ENCODE data around the gene RLBP1. TPM values are rescaled to one million over a fixed set of nuclear protein-coding genes. Genes with fewer than 3 reads are reported as not detected.

The RLBP1 gene
- total RNA-seq, 1 experiment from 2014 or later, result not detected

DNA sequence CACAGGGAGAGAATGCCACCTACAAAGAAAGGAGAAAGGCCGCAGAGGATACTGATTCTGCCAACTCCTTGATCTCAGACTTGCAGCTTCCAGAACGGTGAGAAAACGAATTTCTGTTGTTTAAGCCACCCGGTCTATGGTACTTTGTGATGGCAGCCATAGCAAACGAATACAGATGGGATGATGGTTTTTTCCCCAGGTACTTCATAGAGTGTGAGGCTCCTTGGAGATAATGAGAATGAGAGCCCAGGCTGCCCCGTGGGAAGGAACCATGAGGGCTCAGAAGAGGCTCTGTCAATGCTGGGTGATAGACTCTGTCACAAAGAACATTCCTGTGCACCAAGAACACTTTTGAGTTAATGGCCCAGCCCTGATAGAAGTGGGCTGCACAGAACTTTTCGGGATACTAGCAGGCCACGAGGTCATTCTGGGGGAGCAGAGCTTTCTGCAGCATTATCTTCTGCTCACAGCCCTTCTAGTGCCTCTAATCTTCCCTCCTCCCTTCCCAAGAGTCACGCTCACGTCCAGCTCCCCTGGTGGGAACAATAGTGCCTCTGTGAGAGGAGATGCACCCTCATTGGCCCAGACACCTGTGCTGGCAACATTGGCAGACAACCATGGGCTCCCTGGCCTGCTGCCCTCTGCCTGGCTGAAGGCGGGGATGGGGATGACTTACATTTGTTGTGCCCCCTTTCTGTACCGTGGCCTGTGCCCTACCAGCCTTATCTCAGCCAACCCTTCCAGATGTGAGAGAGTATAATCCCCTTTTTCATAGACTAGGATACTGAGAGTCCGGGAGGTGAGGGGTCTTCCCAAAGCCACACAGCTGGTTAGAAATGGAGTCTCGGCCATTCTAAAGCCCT is 5.2 kb upstream of the RLBP1 start (continued):
- TF ChIP-seq SMAD4 (CRISPR knock-in tag; IDR thresholded peaks at IDR 0.05) (no peak), ZNF512 (CRISPR knock-in tag; IDR thresholded peaks at IDR 0.05; ENCODE audit: borderline replicate concordance) (no peak), TEAD1 (CRISPR knock-in tag; IDR thresholded peaks at IDR 0.05) (no peak), ZNF396 (CRISPR knock-in tag; IDR thresholded peaks at IDR 0.05; ENCODE audit: borderline replicate concordance) (no peak)
- TF ChIP-seq, protein P1, sequence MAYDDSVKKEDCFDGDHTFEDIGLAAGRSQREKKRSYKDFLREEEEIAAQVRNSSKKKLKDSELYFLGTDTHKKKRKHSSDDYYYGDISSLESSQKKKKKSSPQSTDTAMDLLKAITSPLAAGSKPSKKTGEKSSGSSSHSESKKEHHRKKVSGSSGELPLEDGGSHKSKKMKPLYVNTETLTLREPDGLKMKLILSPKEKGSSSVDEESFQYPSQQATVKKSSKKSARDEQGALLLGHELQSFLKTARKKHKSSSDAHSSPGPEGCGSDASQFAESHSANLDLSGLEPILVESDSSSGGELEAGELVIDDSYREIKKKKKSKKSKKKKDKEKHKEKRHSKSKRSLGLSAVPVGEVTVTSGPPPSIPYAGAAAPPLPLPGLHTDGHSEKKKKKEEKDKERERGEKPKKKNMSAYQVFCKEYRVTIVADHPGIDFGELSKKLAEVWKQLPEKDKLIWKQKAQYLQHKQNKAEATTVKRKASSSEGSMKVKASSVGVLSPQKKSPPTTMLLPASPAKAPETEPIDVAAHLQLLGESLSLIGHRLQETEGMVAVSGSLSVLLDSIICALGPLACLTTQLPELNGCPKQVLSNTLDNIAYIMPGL (CRISPR knock-in tag; IDR thresholded peaks at IDR 0.05), result no peak

DNA sequence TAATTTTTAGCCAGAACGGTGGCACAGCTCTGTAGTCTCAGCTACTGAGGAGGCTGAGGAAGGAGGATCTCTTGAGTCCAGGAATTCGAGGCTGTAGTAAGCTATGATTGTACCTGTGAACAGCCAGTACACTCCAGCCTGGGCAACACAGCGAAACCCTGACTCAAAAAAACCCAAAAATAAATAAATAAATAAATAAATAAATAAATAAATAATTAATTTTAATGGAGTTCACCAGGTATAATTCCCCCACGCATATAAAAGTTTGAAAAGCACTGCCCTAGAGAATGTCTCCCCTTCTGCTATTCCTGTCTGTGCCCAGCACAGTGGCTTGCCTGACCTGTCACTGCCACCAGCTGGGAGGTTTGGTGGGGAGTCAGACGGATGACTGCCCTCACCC is 4.2 kb upstream of the RLBP1 start:
- POLR2A ChIA-PET, result no interaction called here

DNA sequence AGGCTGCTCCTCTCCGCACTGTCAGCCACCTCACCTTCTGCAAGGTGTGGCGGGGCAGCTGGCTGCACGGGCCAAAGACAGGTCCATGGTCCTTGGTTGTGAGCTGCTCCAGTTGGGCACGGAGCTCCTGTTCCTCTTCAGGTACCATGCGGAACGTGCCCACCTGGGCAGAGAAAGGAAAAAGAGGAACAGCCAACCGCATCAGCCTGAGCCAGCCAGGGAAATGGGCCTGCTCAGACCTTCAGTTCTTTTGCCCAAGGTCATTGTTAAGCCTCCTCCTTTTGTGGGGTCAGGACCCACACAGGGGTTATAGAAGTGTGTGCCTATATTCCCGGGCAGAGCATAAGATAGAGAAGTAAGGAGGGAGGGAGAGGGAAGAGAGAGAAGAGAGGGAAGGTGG is 2.8 kb downstream of the RLBP1 start:
- no peak for ATAC-seq
- H3K4me1 Mint-ChIP-seq, result 0 out of 2 replicates have a peak, but pooled peaks cover 3% of the 10 kb centered on the region
- no peaks in the 10 kb centered on the region for H3K36me3 Mint-ChIP-seq
- H3K9me3 Mint-ChIP-seq, result no peaks in the 10 kb centered on the region
- CTCF ChIA-PET, result interaction anchor here (4.4 kb wide), 1 partner anchor 12 kb away, joined by 56 read pairs; no protein-coding TSS in a partner anchor
- H3K4me3 Mint-ChIP-seq, result no peak overlapping the region
- peaks cover 3% of the 10 kb centered on the region; the same call in 1 of the 2 replicates for H3K27me3 Mint-ChIP-seq (ENCODE audit: low read depth)
- H3K27ac Mint-ChIP-seq, result no peak overlapping the region
- POLR2A ChIA-PET, result no interaction called here
- no peak for DNase-seq (ENCODE audit: low spot score)
- no peak for TF ChIP-seq ZBTB21 (CRISPR knock-in tag; IDR thresholded peaks at IDR 0.05; ENCODE audit: borderline replicate concordance)

More for the DNA sequence above, 4.2 kb upstream of the RLBP1 start:
- DNase-seq (ENCODE audit: low spot score) (no peak), ATAC-seq (no peak)
- Mint-ChIP-seq H3K27ac (no peak overlapping the region), H3K27me3 (ENCODE audit: low read depth) (peaks cover 3% of the 10 kb centered on the region), H3K36me3 (no peaks in the 10 kb centered on the region), H3K4me1 (peaks cover 3% of the 10 kb centered on the region; the same call in 1 of the 2 replicates), H3K9me3 (no peaks in the 10 kb centered on the region), H3K4me3 (no peak overlapping the region)
- CTCF ChIA-PET, result interaction anchor here (2.6 kb wide), 1 partner anchor 19 kb away, joined by 15 read pairs; no protein-coding TSS in a partner anchor
- TF ChIP-seq ZNF121 (CRISPR knock-in tag; IDR thresholded peaks at IDR 0.05) (no peak), ETV6 (CRISPR knock-in tag; IDR thresholded peaks at IDR 0.05) (no peak), ZNF317 (CRISPR knock-in tag; IDR thresholded peaks at IDR 0.05; ENCODE audit: borderline replicate concordance, low read depth) (no peak), ZMAT4 (CRISPR knock-in tag; IDR thresholded peaks at IDR 0.05) (no peak)
- TF ChIP-seq, protein P1 (CRISPR knock-in tag; IDR thresholded peaks at IDR 0.05), result no peak

GRCh38 chr15:89217686-89218376 is 3.5 kb downstream of the RLBP1 start:
- DNase-seq (ENCODE audit: low spot score), result no peak
- CTCF ChIA-PET, result interaction anchor here (4.4 kb wide), 1 partner anchor 12 kb away, joined by 56 read pairs; no protein-coding TSS in a partner anchor
- no peak for ATAC-seq
- Mint-ChIP-seq H3K36me3 (no peaks in the 10 kb centered on the region), H3K27ac (no peak overlapping the region), H3K4me1 (0 out of 2 replicates have a peak, but pooled peaks cover 3% of the 10 kb centered on the region), H3K27me3 (ENCODE audit: low read depth) (peaks cover 3% of the 10 kb centered on the region; the same call in 1 of the 2 replicates), H3K4me3 (no peak overlapping the region), H3K9me3 (no peaks in the 10 kb centered on the region)
- POLR2A ChIA-PET, result no interaction called here
- TF ChIP-seq ZNF671 (CRISPR knock-in tag; IDR thresholded peaks at IDR 0.05) (no peak), MYBL2 (CRISPR knock-in tag; IDR thresholded peaks at IDR 0.05) (no peak), ESRRA (CRISPR knock-in tag; IDR thresholded peaks at IDR 0.05; ENCODE audit: borderline replicate concordance) (no peak), ZNF121 (CRISPR knock-in tag; IDR thresholded peaks at IDR 0.05) (no peak), ATF6 (CRISPR knock-in tag; IDR thresholded peaks at IDR 0.05) (no peak), CDX4 (CRISPR knock-in tag; IDR thresholded peaks at IDR 0.05; ENCODE audit: borderline replicate concordance) (no peak), ZBTB21 (CRISPR knock-in tag; IDR thresholded peaks at IDR 0.05; ENCODE audit: borderline replicate concordance) (no peak), PRRX2 (CRISPR knock-in tag; IDR thresholded peaks at IDR 0.05) (no peak)
- TF ChIP-seq, protein P2, sequence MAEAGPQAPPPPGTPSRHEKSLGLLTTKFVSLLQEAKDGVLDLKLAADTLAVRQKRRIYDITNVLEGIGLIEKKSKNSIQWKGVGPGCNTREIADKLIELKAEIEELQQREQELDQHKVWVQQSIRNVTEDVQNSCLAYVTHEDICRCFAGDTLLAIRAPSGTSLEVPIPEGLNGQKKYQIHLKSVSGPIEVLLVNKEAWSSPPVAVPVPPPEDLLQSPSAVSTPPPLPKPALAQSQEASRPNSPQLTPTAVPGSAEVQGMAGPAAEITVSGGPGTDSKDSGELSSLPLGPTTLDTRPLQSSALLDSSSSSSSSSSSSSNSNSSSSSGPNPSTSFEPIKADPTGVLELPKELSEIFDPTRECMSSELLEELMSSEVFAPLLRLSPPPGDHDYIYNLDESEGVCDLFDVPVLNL (CRISPR knock-in tag; IDR thresholded peaks at IDR 0.05; ENCODE audit: borderline replicate concordance, low read depth), result no peak
